ENCODE data around the gene DENND1B. TPM values are rescaled to one million over a fixed set of nuclear protein-coding genes. Genes with fewer than 3 reads are reported as not detected.

The DENND1B gene
- polyA plus RNA-seq, 1 of the 3 experiments (the other 2 are of a cell fraction) = 1.4 TPM

DNA sequence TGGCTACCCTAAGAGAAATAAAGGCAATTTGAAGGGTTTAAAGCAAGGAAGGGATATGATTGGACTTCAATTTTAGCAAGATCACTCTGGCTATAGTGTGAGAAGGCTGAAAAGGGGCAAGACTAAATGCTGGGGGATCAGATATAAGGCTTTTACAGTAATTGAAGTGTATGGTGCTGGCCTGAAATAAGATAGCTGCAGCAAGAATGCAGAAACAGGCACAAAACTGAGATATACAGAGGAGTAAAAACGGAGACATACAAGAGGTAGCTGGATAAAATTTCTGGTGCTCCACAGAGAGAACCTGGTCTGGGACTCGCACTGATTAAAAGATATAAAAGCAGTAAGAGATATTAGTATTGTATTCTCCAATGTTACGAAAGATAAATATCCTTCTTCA is 92.0 kb downstream of the DENND1B start:
- H3K4me1 ChIP-seq (ENCODE audit: control insufficient read depth in 1 of 2, insufficient read depth in 2 of 2, low read depth in 1 of 2, low read length in 1 of 2) = peaks cover 10 to 13% of the 10 kb centered on the region in 2 experiments; a peak in 3 of 4 replicates
- CTCF ChIA-PET = interaction anchor here (0.8 to 1.5 kb wide), 3 partner anchors 11 to 64 kb away, joined by 3 to 4 read pairs (median 4); no protein-coding TSS in a partner anchor
- POLR2A ChIA-PET = no interaction called here

DNA sequence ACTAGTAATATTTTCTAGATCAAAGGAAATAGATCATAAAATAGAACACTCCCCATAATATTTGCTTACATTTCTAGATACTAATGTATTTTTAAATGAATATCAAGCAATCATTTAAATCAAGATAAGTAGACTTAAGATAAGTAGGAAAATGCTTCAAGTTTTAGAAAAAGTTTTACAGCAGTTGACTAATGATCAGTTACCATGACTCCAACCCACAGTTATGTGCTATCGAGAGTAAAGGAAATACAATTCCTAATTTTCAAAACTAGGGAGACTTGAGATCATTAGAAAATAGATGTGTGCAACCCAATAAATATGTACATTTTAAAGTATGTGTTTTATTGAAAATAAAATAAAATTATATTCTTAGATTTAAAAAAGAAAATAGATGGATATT is 95.0 kb downstream of the DENND1B start:
- H3F3A ChIP-seq (replicated peaks; ENCODE audit: insufficient read depth) = no peaks in the 10 kb centered on the region

More for the DNA sequence above, 92.0 kb downstream of the DENND1B start:
- Histone ChIP-seq H3K9me2 (no peaks in the 10 kb centered on the region), H3K36me3 (replicated peaks in 1 of 2; ENCODE audit: control insufficient read depth in 1 of 2, insufficient read depth in 2 of 2, low read length in 1 of 2) (peaks cover 0 to 7% of the 10 kb centered on the region in 2 experiments), H3F3A (replicated peaks; ENCODE audit: insufficient read depth) (peaks cover 7% of the 10 kb centered on the region), H3K79me2 (ENCODE audit: insufficient read depth) (no peaks in the 10 kb centered on the region), H2AFZ (ENCODE audit: low read depth) (no peak overlapping the region; the same call in 1 of the 2 replicates), H3K4me3 (ENCODE audit: low read depth in 2 of 2, low read length in 1 of 2) (no peak overlapping the region; a peak in 1 of 4 replicates), H3K27ac (ENCODE audit: low read depth in 2 of 2, low read length in 1 of 2) (peak overlapping the region in 1 of 2 experiments; percentile 50; a peak in 3 of 4 replicates), H3K9ac (no peak overlapping the region), H3K4me2 (0 out of 2 replicates have a peak overlapping the region, but pooled peaks have one; percentile 14), H3K9me3 (0 out of 2 replicates have a peak, but pooled peaks cover 4% of the 10 kb centered on the region), H4K20me1 (ENCODE audit: insufficient read depth) (no peaks in the 10 kb centered on the region), H3K27me3 (ENCODE audit: insufficient read depth) (no peaks in the 10 kb centered on the region)
- WGBS (ENCODE audit: low lambda C conversion rate) = 69% methylated on average over 3 of the region's 3 CpGs
- DNase-seq = no peak
- peak; percentile 22; the same call in 1 of the 2 replicates for TF ChIP-seq GATA2 (CRISPR knock-in tag; IDR thresholded peaks at IDR 0.05)
- no peak for TF ChIP-seq YY1 (IDR thresholded peaks at IDR 0.05; ENCODE audit: low read depth)

DNA sequence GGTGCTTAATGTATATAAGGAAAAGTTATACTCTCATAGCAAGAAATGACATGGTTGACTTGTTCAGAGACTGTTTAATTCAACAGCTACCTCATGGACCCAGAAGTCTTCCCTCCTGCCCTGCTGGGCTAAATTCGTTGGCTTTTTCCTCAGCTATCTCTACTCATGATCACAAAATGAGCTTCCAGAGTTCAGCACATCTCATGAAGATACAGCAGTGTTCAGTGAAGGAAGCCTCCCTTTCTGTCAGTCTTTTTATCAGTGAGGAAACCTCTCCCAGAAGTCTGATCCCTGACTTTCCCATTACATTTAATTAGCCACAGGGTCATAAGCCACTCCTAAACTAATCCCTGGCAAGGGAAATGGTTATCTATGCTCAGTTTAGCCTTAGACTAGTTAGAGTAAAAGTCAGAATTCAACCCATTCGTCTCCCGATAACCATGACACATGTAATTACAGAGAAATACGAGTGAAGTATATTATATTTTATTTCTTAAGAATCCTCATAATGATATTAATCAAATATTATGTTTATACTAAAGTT is 97.5 kb downstream of the DENND1B start:
- H3K9ac ChIP-seq = no peak overlapping the region
- no peaks in the 10 kb centered on the region for H3K9me3 ChIP-seq
- H3F3A ChIP-seq (replicated peaks; ENCODE audit: insufficient read depth) = no peaks in the 10 kb centered on the region
- no peak for DNase-seq
- peaks cover 0 to 8% of the 10 kb centered on the region in 2 experiments; a peak in 3 of 4 replicates for H3K4me1 ChIP-seq (ENCODE audit: control insufficient read depth in 1 of 2, insufficient read depth in 2 of 2, low read depth in 1 of 2, low read length in 1 of 2)
- CTCF ChIA-PET = interaction anchor here (0.6 kb wide), 1 partner anchor 9 kb away, joined by 4 read pairs; no protein-coding TSS in a partner anchor
- POLR2A ChIA-PET = no interaction called here
- H4K20me1 ChIP-seq (ENCODE audit: insufficient read depth) = no peaks in the 10 kb centered on the region
- 84% methylated on average over 4 of the region's 4 CpGs for WGBS (ENCODE audit: low lambda C conversion rate)
- TF ChIP-seq GATA2 (CRISPR knock-in tag; IDR thresholded peaks at IDR 0.05) (no peak), FOSL2 (IDR thresholded peaks at IDR 0.05; ENCODE audit: borderline replicate concordance, low read depth) (no peak)
- TF ChIP-seq, protein P1, sequence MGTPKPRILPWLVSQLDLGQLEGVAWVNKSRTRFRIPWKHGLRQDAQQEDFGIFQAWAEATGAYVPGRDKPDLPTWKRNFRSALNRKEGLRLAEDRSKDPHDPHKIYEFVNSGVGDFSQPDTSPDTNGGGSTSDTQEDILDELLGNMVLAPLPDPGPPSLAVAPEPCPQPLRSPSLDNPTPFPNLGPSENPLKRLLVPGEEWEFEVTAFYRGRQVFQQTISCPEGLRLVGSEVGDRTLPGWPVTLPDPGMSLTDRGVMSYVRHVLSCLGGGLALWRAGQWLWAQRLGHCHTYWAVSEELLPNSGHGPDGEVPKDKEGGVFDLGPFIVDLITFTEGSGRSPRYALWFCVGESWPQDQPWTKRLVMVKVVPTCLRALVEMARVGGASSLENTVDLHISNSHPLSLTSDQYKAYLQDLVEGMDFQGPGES (IDR thresholded peaks at IDR 0.05; ENCODE audit: low read depth, low read length) = no peak
- no peak overlapping the region for H3K27ac ChIP-seq (ENCODE audit: low read depth in 2 of 2, low read length in 1 of 2)
- no peaks in the 10 kb centered on the region for H3K36me3 ChIP-seq (replicated peaks in 1 of 2; ENCODE audit: control insufficient read depth in 1 of 2, insufficient read depth in 2 of 2, low read length in 1 of 2)
- H3K4me3 ChIP-seq (ENCODE audit: low read depth in 2 of 2, low read length in 1 of 2) = no peak overlapping the region
- no peaks in the 10 kb centered on the region for H3K27me3 ChIP-seq (ENCODE audit: insufficient read depth)
- no peaks in the 10 kb centered on the region for H3K9me2 ChIP-seq
- no peak overlapping the region for H3K4me2 ChIP-seq
- no peak overlapping the region for H2AFZ ChIP-seq (ENCODE audit: low read depth)
- H3K79me2 ChIP-seq (ENCODE audit: insufficient read depth) = no peaks in the 10 kb centered on the region

More for the DNA sequence above, 95.0 kb downstream of the DENND1B start:
- Histone ChIP-seq H3K9me2 (no peaks in the 10 kb centered on the region), H3K4me3 (ENCODE audit: low read depth in 2 of 2, low read length in 1 of 2) (no peak overlapping the region), H3K27me3 (ENCODE audit: insufficient read depth) (no peaks in the 10 kb centered on the region), H3K27ac (ENCODE audit: low read depth in 2 of 2, low read length in 1 of 2) (no peak overlapping the region), H2AFZ (ENCODE audit: low read depth) (no peak overlapping the region), H4K20me1 (ENCODE audit: insufficient read depth) (no peaks in the 10 kb centered on the region), H3K4me2 (no peak overlapping the region), H3K36me3 (replicated peaks in 1 of 2; ENCODE audit: control insufficient read depth in 1 of 2, insufficient read depth in 2 of 2, low read length in 1 of 2) (no peaks in the 10 kb centered on the region), H3K9ac (no peak overlapping the region), H3K9me3 (no peaks in the 10 kb centered on the region), H3K4me1 (ENCODE audit: control insufficient read depth in 1 of 2, insufficient read depth in 2 of 2, low read depth in 1 of 2, low read length in 1 of 2) (peaks cover 10 to 15% of the 10 kb centered on the region in 2 experiments; a peak in 3 of 4 replicates), H3K79me2 (ENCODE audit: insufficient read depth) (no peaks in the 10 kb centered on the region)
- no peak for DNase-seq
- 82% methylated on average over 1 of the region's 1 CpG for WGBS (ENCODE audit: low lambda C conversion rate)
- TF ChIP-seq GATA2 (CRISPR knock-in tag; IDR thresholded peaks at IDR 0.05) (no peak), TCF12 (IDR thresholded peaks at IDR 0.05) (no peak)
- TF ChIP-seq, protein P2, sequence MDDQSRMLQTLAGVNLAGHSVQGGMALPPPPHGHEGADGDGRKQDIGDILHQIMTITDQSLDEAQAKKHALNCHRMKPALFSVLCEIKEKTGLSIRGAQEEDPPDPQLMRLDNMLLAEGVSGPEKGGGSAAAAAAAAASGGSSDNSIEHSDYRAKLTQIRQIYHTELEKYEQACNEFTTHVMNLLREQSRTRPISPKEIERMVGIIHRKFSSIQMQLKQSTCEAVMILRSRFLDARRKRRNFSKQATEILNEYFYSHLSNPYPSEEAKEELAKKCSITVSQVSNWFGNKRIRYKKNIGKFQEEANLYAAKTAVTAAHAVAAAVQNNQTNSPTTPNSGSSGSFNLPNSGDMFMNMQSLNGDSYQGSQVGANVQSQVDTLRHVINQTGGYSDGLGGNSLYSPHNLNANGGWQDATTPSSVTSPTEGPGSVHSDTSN (IDR thresholded peaks at IDR 0.05) = no peak
- ChIA-PET CTCF (no interaction called here), POLR2A (no interaction called here)
